Measurements from ENCODE around the gene PCDHGB1.
"Not testable (repeated sequence)": the region's sequence is repeated elsewhere in the genome, so short reads cannot be mapped to it uniquely, and the experiment has no call there.

PCDHGB1 gene

GRCh38 chr5:141349917-141350619 is at the start of gene PCDHGB1:
TSS of gene PCDHGB1 (plus strand) at chr5:141350099. CDS start at chr5:141350261, 162 bp downstream.
- H3K4me3 ChIP-seq (ENCODE audit: low read depth, low read length) = peak within 1 kb of the TSS; percentile 32
- in situ Hi-C loops (cut with HindIII; ENCODE audit: low sequenced_read_pairs) = no loop called here
- TF ChIP-seq, protein P1, sequence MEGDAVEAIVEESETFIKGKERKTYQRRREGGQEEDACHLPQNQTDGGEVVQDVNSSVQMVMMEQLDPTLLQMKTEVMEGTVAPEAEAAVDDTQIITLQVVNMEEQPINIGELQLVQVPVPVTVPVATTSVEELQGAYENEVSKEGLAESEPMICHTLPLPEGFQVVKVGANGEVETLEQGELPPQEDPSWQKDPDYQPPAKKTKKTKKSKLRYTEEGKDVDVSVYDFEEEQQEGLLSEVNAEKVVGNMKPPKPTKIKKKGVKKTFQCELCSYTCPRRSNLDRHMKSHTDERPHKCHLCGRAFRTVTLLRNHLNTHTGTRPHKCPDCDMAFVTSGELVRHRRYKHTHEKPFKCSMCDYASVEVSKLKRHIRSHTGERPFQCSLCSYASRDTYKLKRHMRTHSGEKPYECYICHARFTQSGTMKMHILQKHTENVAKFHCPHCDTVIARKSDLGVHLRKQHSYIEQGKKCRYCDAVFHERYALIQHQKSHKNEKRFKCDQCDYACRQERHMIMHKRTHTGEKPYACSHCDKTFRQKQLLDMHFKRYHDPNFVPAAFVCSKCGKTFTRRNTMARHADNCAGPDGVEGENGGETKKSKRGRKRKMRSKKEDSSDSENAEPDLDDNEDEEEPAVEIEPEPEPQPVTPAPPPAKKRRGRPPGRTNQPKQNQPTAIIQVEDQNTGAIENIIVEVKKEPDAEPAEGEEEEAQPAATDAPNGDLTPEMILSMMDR (IDR thresholded peaks at IDR 0.05; ENCODE audit: low read depth, low read length, missing control alignments) = peak; percentile 43
- no peak for DNase-seq (ENCODE audit: low read depth)

DNA sequence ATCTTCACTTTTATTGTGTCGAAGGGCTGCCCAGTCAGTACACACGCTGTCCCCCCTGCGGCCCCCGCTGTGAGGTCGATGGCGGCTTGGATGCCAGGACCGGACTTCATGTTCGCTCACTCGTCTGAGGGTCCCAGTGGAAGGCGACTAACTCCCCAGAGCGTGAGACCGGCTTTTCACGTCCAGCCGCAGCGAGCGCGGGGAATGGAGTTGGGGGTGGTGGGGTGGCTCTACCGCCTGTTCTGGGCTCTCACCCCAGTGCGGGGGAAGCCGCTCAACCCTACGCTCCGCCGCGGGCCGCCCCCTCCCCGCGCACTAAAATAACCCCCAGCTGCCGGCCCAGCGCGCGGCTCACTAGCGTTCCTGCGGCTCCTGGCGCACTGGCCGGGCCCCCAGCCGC is 46.1 kb upstream of the PCDHGB1 start, which contains the start of gene SLC25A2:
Gene SLC25A2, minus strand, starts transcription at position 294 of the 400 bp plus-strand sequence. Its CDS starts 184 bp downstream, at position 110.
- TF ChIP-seq, protein P1 (IDR thresholded peaks at IDR 0.05; ENCODE audit: low read depth, low read length, missing control alignments) = no peak

DNA sequence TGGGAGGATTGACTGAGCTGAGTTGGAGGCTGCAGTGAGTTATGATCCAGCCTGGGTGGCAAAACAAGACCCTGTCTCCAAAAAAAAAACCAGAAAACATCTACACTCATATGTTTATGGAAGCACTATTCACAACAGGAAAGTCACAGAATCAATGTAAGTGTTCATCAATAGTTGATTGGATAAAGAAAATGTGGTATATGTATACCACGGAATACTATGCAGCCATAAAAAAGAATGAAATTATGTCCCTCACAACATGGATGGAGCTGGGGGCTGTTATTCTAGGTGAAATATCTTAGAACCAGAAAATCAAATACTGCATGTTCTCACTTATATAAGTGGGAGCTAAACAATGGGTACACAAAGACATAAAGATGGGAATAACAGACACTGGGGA is 43.3 kb upstream of the PCDHGB1 start:
- H3K4me3 ChIP-seq (ENCODE audit: low read depth, low read length) = no peak overlapping the region
- no peak for DNase-seq (ENCODE audit: low read depth)
- in situ Hi-C loops (cut with HindIII; ENCODE audit: low sequenced_read_pairs) = no loop called here
- TF ChIP-seq, protein P1 (IDR thresholded peaks at IDR 0.05; ENCODE audit: low read depth, low read length, missing control alignments) = no peak

More for the DNA sequence above, 46.1 kb upstream of the PCDHGB1 start, which contains the start of gene SLC25A2:
- in situ Hi-C loops (cut with HindIII; ENCODE audit: low sequenced_read_pairs) = no loop called here
- no peak for DNase-seq (ENCODE audit: low read depth)
- H3K4me3 ChIP-seq (ENCODE audit: low read depth, low read length) = no peak within 1 kb of the TSS

- H3K4me3 ChIP-seq (ENCODE audit: low read depth, low read length) = no peak overlapping the region
- in situ Hi-C loops (cut with HindIII; ENCODE audit: low sequenced_read_pairs) = no loop called here
- TF ChIP-seq, protein P1 (IDR thresholded peaks at IDR 0.05; ENCODE audit: low read depth, low read length, missing control alignments) = no peak
- no peak for DNase-seq (ENCODE audit: low read depth)
Measured at GRCh38 chr5:141313711-141314110, 36.2 kb upstream of the PCDHGB1 start.

GRCh38 chr5:141316963-141317362 is 32.9 kb upstream of the PCDHGB1 start:
- DNase-seq (ENCODE audit: low read depth); in situ Hi-C loops (cut with HindIII; ENCODE audit: low sequenced_read_pairs); H3K4me3 ChIP-seq (ENCODE audit: low read depth, low read length): not testable (repeated sequence)

GRCh38 chr5:141319202-141319601 is 30.7 kb upstream of the PCDHGB1 start:
- in situ Hi-C loops (cut with HindIII; ENCODE audit: low sequenced_read_pairs) = no loop called here

GRCh38 chr5:141319699-141320098 is 30.2 kb upstream of the PCDHGB1 start:
- in situ Hi-C loops (cut with HindIII; ENCODE audit: low sequenced_read_pairs) = no loop called here
- H3K4me3 ChIP-seq (ENCODE audit: low read depth, low read length) = peak overlapping the region; percentile 76
- TF ChIP-seq, protein P1 (IDR thresholded peaks at IDR 0.05; ENCODE audit: low read depth, low read length, missing control alignments) = no peak
- no peak for DNase-seq (ENCODE audit: low read depth)

More at GRCh38 chr5:141319202-141319601, 30.7 kb upstream of the PCDHGB1 start:
- no peak for DNase-seq (ENCODE audit: low read depth)
- TF ChIP-seq, protein P1 (IDR thresholded peaks at IDR 0.05; ENCODE audit: low read depth, low read length, missing control alignments) = no peak
- H3K4me3 ChIP-seq (ENCODE audit: low read depth, low read length) = no peak overlapping the region
